ENCODE results near the gene RBBP8NL.

RBBP8NL gene

GRCh38 chr20:62370115-62370806 is 57.1 kb downstream of the RBBP8NL start:
- no peak overlapping the region for H3K4me2 ChIP-seq (ENCODE audit: low read depth, low read length)

GRCh38 chr20:62369815-62370114 is 57.6 kb downstream of the RBBP8NL start:
- Histone ChIP-seq H4K20me1 (ENCODE audit: insufficient read depth, low read length) (no peaks in the 10 kb centered on the region), H3K4me1 (ENCODE audit: low read length) (peaks cover 13% of the 10 kb centered on the region), H3K4me2 (ENCODE audit: low read depth, low read length) (no peak overlapping the region), H3K27me3 (replicated peaks; ENCODE audit: insufficient read depth, low read length) (no peaks in the 10 kb centered on the region), H3K9ac (ENCODE audit: low read length) (no peak overlapping the region), H3K27ac (ENCODE audit: low read length) (no peak overlapping the region), H3F3A (ENCODE audit: insufficient read depth, low read length) (peaks cover 4% of the 10 kb centered on the region; the same call in 1 of the 2 replicates), H3K79me2 (ENCODE audit: low read length) (peaks cover 21% of the 10 kb centered on the region), H3K4me3 (ENCODE audit: low read length) (no peak overlapping the region), H3K9me2 (replicated peaks; ENCODE audit: insufficient read depth, low read length) (no peaks in the 10 kb centered on the region), H3K36me3 (replicated peaks; ENCODE audit: insufficient read depth, low read length) (no peaks in the 10 kb centered on the region), H2AFZ (ENCODE audit: low read length) (no peak overlapping the region), H3K9me3 (replicated peaks; ENCODE audit: insufficient read depth, low read length) (no peaks in the 10 kb centered on the region)
- TF ChIP-seq CTCF (IDR thresholded peaks at IDR 0.05; ENCODE audit: low read length) (no peak), EZH2 (optimal IDR thresholded peaks at IDR 0.05; ENCODE audit: low read depth, low read length) (no peak), EZH2phosphoT487 (IDR thresholded peaks at IDR 0.05; ENCODE audit: low read length) (no peak)
- DNase-seq = no peak

More at GRCh38 chr20:62370115-62370806, 57.1 kb downstream of the RBBP8NL start:
- Histone ChIP-seq H3K79me2 (ENCODE audit: low read length) (peaks cover 16% of the 10 kb centered on the region), H3K9me3 (replicated peaks; ENCODE audit: insufficient read depth, low read length) (no peaks in the 10 kb centered on the region), H3K27me3 (replicated peaks; ENCODE audit: insufficient read depth, low read length) (no peaks in the 10 kb centered on the region), H3K4me3 (ENCODE audit: low read length) (no peak overlapping the region), H3F3A (ENCODE audit: insufficient read depth, low read length) (peaks cover 4% of the 10 kb centered on the region; the same call in 1 of the 2 replicates), H3K9ac (ENCODE audit: low read length) (no peak overlapping the region), H2AFZ (ENCODE audit: low read length) (no peak overlapping the region), H3K9me2 (replicated peaks; ENCODE audit: insufficient read depth, low read length) (no peaks in the 10 kb centered on the region), H3K27ac (ENCODE audit: low read length) (no peak overlapping the region), H3K4me1 (ENCODE audit: low read length) (peaks cover 13% of the 10 kb centered on the region), H4K20me1 (ENCODE audit: insufficient read depth, low read length) (no peaks in the 10 kb centered on the region), H3K36me3 (replicated peaks; ENCODE audit: insufficient read depth, low read length) (no peaks in the 10 kb centered on the region)
- DNase-seq = no peak
- no peak for TF ChIP-seq CTCF (IDR thresholded peaks at IDR 0.05; ENCODE audit: low read length)
- TF ChIP-seq EZH2phosphoT487 (IDR thresholded peaks at IDR 0.05; ENCODE audit: low read length) = no peak
- no peak for TF ChIP-seq EZH2 (optimal IDR thresholded peaks at IDR 0.05; ENCODE audit: low read depth, low read length)

- Histone ChIP-seq H3K4me2 (ENCODE audit: low read depth, low read length) (no peak overlapping the region), H3F3A (ENCODE audit: insufficient read depth, low read length) (peaks cover 4% of the 10 kb centered on the region; the same call in 1 of the 2 replicates), H2AFZ (ENCODE audit: low read length) (no peak overlapping the region), H3K79me2 (ENCODE audit: low read length) (peaks cover 27% of the 10 kb centered on the region), H3K9ac (ENCODE audit: low read length) (no peak overlapping the region), H3K9me2 (replicated peaks; ENCODE audit: insufficient read depth, low read length) (no peaks in the 10 kb centered on the region), H4K20me1 (ENCODE audit: insufficient read depth, low read length) (no peaks in the 10 kb centered on the region), H3K36me3 (replicated peaks; ENCODE audit: insufficient read depth, low read length) (no peaks in the 10 kb centered on the region), H3K4me1 (ENCODE audit: low read length) (peaks cover 13% of the 10 kb centered on the region), H3K27me3 (replicated peaks; ENCODE audit: insufficient read depth, low read length) (no peaks in the 10 kb centered on the region), H3K9me3 (replicated peaks; ENCODE audit: insufficient read depth, low read length) (no peaks in the 10 kb centered on the region), H3K27ac (ENCODE audit: low read length) (no peak overlapping the region), H3K4me3 (ENCODE audit: low read length) (no peak overlapping the region)
- no peak for DNase-seq
- TF ChIP-seq CTCF (IDR thresholded peaks at IDR 0.05; ENCODE audit: low read length) (no peak; the same call in 1 of the 2 replicates), EZH2 (optimal IDR thresholded peaks at IDR 0.05; ENCODE audit: low read depth, low read length) (no peak), EZH2phosphoT487 (IDR thresholded peaks at IDR 0.05; ENCODE audit: low read length) (no peak)
Observed at GRCh38 chr20:62368976-62369814, 58.1 kb downstream of the RBBP8NL start.
